NCI-H2107 treated with DMSO at 0.1 percent for 48 hours (cell line): ENCODE measurements around the gene VPREB3.

ENCODE experiments used
- DNase-seq: peaks from one replicate; lab custom pipeline; 2025; ENCODE audit not compliant: unreplicated experiment; lab: John Stamatoyannopoulos, UW

The VPREB3 gene, protein sequence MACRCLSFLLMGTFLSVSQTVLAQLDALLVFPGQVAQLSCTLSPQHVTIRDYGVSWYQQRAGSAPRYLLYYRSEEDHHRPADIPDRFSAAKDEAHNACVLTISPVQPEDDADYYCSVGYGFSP

GRCh38 chr22:23754220-23754919 lies at the start of gene VPREB3:
VPREB3 (minus strand) TSS chr22:23754425; CDS start chr22:23754363, 62 bp downstream.
- no peak for DNase-seq

GRCh38 chr22:23803001-23803819 lies 49.0 kb upstream of the VPREB3 start:
- DNase-seq = no peak

- DNase-seq = no peak
Observed at GRCh38 chr22:23801886-23802377, 47.7 kb upstream of the VPREB3 start.

- DNase-seq = no peak
Observed at GRCh38 chr22:23801238-23801821, 47.1 kb upstream of the VPREB3 start.

- DNase-seq = no peak
Observed at GRCh38 chr22:23800297-23801237, 46.3 kb upstream of the VPREB3 start.

GRCh38 chr22:23796461-23796860 lies 42.2 kb upstream of the VPREB3 start:
- no peak for DNase-seq

- DNase-seq = no peak
Observed at GRCh38 chr22:23793326-23793725, 39.1 kb upstream of the VPREB3 start.

GRCh38 chr22:23791738-23792645 lies 37.8 kb upstream of the VPREB3 start:
- DNase-seq = no peak

DNA sequence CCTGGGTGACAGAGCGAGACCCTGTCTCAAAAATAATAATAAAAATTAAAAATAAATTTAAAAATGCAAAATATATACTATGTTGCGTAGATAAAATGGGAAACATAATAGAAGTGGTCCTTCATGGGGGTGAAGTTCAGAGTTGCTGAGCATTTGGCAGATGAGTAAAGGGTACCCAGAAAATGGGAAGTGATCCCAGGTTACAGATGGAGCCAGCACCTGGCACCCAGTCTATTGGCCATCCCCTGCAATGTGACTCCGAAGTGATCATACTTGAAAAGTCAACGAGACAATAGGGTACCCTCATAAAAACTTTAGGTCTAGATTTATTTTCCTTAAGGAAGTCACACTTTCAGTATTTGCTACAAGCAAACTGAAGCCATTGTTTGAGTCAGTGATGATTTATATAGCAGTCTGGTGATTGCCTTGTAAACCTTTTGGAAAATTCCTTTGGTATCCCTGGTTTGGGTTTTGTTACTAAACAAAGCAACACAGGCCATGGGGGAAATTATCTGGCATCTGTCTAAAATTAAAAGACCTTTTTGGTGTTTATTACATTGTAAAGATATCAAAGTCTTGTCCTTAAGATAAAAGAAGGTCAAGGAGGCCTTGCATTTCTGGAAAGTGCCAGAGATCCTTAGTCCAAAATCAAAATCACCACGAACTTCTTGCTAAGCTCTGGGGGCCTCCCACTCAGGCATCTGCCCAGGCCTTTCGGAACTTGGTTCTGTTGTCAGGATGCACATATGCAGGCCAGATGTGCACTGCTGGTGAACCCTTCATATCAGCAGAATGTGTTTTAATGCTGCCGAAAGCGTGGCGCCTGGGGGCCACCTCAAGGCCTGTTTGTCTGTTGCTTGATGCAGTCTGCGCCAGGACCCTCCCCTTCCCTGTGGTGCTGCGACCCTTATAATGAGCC lies 36.9 kb upstream of the VPREB3 start:
- no peak for DNase-seq

- no peak for DNase-seq
Observed at GRCh38 chr22:23789638-23790037, 35.4 kb upstream of the VPREB3 start.

DNA sequence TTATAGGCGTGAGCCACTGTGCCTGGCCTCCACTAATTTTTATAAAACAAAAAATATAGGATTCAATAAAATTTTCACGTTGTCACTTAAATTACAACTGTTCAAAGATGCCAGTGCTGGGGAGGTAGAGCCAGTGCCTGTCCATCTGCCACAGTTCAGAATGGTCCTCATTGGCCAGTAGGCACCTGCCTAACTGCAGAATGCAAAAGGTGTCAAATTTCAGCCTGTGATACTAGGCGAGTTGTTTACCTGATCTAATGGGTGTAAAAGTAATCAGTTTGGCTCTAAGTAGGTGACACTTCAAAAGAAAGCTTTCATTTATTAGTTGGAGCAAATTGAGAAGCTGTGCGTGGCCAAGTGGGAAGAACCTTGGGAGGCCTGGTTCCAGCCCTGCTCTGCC lies 34.9 kb upstream of the VPREB3 start:
- DNase-seq = peak; percentile 74

- DNase-seq = no peak
Observed at GRCh38 chr22:23787910-23788309, 33.7 kb upstream of the VPREB3 start.

DNA sequence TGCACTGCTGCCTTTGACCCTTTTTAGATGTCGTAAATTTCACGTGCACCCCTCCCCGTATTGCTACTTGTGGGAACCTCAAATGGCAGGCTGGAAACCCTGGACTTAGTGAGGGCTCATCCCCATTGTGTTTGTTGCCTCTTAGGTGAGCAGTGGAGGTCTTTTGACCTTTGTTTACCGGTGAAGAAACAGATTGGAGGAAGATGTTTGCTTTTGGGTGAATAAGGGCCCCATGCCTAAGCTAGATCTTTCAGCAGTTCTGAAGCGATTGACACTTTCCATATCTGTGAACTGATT lies 33.3 kb upstream of the VPREB3 start:
- no peak for DNase-seq

DNA sequence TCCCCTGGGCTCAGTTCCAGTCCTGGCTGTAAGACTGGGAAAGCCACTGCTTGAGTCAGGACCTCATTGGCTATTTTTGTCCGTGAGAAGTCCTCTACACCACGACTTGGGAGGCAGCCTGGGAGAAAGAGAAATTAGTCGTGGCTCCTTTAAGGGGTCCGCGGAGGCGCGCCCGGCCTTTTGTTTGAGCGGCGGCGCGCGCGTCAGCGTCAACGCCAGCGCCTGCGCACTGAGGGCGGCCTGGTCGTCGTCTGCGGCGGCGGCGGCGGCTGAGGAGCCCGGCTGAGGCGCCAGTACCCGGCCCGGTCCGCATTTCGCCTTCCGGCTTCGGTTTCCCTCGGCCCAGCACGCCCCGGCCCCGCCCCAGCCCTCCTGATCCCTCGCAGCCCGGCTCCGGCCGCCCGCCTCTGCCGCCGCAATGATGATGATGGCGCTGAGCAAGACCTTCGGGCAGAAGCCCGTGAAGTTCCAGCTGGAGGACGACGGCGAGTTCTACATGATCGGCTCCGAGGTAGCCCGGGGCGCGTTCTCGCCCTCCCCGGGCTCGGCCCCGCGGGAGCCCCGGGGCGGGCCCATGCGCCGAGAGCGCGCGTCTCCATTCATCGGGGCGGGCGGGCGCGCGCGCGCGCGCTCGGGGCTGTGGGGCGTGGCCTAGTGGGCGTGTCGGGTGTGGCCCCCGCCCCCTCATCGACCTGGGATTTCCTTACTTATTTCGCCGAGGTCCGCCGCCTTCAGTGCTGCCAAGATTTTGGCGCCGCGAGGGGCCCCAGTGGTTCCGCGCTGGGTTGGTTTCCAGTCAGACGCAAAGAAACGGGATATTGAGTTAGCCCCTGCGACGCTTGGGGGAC lies 32.8 kb upstream of the VPREB3 start, which contains the start of gene SMARCB1:
TSS of gene SMARCB1 (plus strand) at position 215 of the 848 bp plus-strand sequence. CDS start at position 419, 204 bp downstream.
- peak; percentile 36 for DNase-seq

DNA sequence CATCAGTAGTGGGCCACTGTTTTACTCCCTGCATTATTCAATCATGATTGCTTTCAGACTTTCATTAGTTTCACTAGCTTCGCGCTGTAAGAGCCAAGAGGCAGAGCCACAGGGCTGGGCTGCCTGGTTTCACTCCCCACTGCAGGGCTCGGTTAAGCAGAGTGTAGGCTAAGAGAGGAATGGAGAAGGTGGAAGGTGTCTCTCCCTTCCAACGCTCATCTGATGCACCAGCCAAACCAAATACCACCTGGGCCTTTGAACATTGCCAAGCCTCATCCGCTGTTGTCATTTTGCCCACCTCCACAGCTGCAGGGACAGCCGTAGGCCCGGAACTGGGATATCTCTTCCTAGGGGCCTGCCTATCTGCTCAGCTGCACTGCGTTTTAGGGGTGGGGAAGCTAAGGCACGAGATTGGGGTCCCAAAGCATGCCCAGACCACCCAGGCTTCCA lies 32.1 kb upstream of the VPREB3 start:
- no peak for DNase-seq

DNA sequence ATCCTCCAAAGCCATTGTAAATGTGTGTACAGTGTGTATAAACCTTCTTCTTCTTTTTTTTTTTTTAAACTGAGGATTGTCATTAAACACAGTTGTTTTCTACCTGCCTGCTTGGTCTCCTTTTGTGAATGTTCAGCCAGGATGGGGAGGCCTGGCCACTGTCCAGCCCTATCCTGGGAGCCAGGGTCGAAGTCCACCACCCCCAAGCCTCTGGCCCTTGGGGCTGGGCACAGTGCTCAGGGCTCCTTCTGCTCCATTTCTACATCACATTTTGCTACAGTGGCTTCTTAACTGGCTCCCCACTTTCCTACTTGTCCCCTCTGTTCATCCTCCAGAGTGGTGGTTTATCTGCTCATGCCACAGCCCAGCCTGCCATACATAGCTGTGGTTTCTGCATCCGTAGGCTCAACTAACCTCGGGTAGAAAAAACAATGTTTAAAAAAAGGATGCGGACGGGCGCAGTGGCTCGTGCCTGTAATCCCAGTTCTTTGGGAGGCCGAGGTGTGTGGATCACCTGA lies 30.0 kb upstream of the VPREB3 start:
- DNase-seq = no peak
